Measurements from ENCODE around the gene RB1. TPM values are rescaled to one million over a fixed set of nuclear protein-coding genes. Genes with fewer than 3 reads are reported as not detected.

The RB1 gene
- total RNA-seq, 1 experiment from 2014 or later, result 43.4 TPM

DNA sequence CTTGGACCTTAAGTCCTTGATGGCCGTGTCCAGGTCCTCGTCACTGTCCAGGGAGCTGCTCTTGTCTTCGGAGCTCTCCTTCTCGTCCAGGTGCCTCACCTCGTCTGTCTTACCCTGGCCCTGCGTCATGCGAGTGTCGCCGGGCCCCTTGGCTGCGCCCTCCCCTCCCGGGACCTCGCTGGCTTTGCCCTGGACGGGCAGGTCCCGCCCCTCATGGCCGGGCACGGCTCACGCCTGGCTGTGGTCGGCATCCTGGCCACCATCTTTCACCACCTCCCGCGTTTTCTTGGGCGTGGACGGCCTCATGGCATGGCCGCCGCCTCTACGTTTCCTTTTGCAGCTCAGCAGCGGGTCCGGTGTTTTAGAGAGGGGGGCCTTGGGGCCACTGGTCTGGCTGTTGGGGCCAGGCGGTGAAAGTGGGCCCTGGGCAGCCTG, 14.8 kb downstream of the RB1 start:
- Mint-ChIP-seq H3K27ac (ENCODE audit: low read depth, unreplicated experiment) (no peak overlapping the region), H3K36me3 (ENCODE audit: insufficient read depth, unreplicated experiment) (peaks cover 34% of the 10 kb centered on the region), H3K27me3 (ENCODE audit: insufficient read depth, unreplicated experiment) (no peaks in the 10 kb centered on the region), H3K9me3 (ENCODE audit: unreplicated experiment) (no peaks in the 10 kb centered on the region), H3K4me3 (ENCODE audit: unreplicated experiment) (no peak overlapping the region), H3K4me1 (ENCODE audit: insufficient read depth, unreplicated experiment) (no peaks in the 10 kb centered on the region)
- no TSS peak for BruUV-seq (replicated peaks)
- intact Hi-C loops (cut with micrococcal nuclease), result no loop called here
- ChIA-PET CTCF (interaction anchor here (0.6 kb wide), 1 partner anchor 123 kb away, joined by 3 read pairs; no protein-coding TSS in a partner anchor), POLR2A (interaction anchor here (0.6 kb wide), 1 partner anchor 240 kb away, joined by 3 read pairs; no protein-coding TSS in a partner anchor)
- DNase-seq (ENCODE audit: unreplicated experiment), result no peak
- TF ChIP-seq, protein P1, sequence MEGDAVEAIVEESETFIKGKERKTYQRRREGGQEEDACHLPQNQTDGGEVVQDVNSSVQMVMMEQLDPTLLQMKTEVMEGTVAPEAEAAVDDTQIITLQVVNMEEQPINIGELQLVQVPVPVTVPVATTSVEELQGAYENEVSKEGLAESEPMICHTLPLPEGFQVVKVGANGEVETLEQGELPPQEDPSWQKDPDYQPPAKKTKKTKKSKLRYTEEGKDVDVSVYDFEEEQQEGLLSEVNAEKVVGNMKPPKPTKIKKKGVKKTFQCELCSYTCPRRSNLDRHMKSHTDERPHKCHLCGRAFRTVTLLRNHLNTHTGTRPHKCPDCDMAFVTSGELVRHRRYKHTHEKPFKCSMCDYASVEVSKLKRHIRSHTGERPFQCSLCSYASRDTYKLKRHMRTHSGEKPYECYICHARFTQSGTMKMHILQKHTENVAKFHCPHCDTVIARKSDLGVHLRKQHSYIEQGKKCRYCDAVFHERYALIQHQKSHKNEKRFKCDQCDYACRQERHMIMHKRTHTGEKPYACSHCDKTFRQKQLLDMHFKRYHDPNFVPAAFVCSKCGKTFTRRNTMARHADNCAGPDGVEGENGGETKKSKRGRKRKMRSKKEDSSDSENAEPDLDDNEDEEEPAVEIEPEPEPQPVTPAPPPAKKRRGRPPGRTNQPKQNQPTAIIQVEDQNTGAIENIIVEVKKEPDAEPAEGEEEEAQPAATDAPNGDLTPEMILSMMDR (IDR thresholded peaks at IDR 0.05; ENCODE audit: unreplicated experiment), result no peak

DNA sequence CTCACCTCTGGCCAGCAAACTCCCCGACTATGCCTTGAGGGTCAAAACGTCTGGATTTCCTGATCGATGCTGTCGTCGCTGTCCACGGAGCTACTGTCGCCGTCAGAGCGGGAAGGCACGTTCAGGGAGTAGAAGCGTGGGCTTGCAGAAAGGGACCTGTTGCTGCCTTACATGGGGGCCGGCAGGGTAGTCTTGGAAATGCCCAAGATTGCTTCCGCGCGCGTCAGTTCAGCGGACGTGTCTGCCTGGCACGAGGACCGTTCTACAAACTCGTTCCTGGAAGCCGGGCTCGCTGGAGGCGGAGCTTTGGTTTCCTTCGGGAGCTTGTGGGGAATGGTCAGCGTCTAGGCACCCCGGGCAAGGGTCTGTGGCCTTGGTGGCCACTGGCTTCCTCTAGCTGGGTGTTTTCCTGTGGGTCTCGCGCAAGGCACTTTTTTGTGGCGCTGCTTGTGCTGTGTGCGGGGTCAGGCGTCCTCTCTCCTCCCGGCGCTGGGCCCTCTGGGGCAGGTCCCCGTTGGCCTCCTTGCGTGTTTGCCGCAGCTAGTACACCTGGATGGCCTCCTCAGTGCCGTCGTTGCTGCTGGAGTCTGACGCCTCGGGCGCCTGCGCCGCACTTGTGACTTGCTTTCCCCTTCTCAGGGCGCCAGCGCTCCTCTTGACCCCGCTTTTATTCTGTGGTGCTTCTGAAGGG, 15.4 kb downstream of the RB1 start:
- Mint-ChIP-seq H3K27me3 (ENCODE audit: insufficient read depth, unreplicated experiment) (no peaks in the 10 kb centered on the region), H3K4me3 (ENCODE audit: unreplicated experiment) (no peak overlapping the region), H3K9me3 (ENCODE audit: unreplicated experiment) (no peaks in the 10 kb centered on the region), H3K36me3 (ENCODE audit: insufficient read depth, unreplicated experiment) (peaks cover 28% of the 10 kb centered on the region), H3K27ac (ENCODE audit: low read depth, unreplicated experiment) (no peak overlapping the region), H3K4me1 (ENCODE audit: insufficient read depth, unreplicated experiment) (no peaks in the 10 kb centered on the region)
- POLR2A ChIA-PET, result interaction anchor here (0.6 kb wide), 1 partner anchor 239 kb away, joined by 3 read pairs; no protein-coding TSS in a partner anchor
- DNase-seq (ENCODE audit: unreplicated experiment), result no peak
- CTCF ChIA-PET, result interaction anchor here (0.6 kb wide), 1 partner anchor 123 kb away, joined by 3 read pairs; no protein-coding TSS in a partner anchor
- BruUV-seq (replicated peaks), result no TSS peak
- TF ChIP-seq, protein P1 (IDR thresholded peaks at IDR 0.05; ENCODE audit: unreplicated experiment), result no peak
- intact Hi-C loops (cut with micrococcal nuclease), result no loop called here

DNA sequence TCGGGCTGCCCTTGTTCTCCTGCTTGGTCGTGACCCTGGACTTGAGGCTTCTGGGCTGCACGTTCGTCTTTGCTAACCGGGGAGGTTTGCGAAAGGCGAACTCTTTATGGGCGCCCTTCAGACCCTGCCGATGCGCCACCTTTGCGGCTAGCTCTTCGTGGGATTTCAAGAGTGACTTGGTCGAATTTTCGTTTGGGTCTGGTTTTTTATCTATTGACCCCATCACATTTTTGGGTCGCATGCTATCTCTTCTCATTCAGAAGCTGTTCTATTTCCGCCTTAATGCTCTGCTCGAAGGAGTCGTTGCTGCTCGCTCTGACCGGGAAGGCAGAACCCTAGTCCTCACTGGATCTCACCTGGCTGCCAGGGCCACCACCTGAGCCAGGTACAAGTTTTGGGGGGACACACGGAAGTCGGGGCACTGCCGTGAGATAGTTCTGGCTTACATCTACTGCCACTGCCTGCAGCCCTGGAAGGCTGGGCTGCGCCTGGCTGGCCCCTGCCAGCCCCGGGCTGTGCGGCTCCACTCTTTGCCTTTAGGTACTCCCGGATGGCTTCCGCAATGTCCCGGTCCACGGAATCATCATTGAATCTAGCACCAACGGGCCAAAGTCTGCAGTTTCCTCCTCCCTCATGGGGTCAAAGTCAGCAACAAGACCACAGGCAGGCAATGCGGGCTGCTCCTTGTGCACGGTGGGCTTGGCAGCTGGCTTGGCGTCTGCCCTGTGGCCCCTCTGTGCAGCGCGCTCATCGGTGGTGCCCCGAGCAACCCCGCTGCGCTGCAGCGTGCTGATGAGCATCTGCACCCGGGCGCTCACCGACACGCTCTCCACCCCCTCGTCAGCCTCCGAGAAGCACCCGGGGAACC, 16.2 kb downstream of the RB1 start:
- H3K27ac Mint-ChIP-seq (ENCODE audit: low read depth, unreplicated experiment), result no peak overlapping the region
- BruUV-seq (replicated peaks), result no TSS peak
- DNase-seq (ENCODE audit: unreplicated experiment), result no peak
- intact Hi-C loops (cut with micrococcal nuclease), result no loop called here
- CTCF ChIA-PET, result no interaction called here
- H3K27me3 Mint-ChIP-seq (ENCODE audit: insufficient read depth, unreplicated experiment), result no peaks in the 10 kb centered on the region
- POLR2A ChIA-PET, result no interaction called here
- H3K4me3 Mint-ChIP-seq (ENCODE audit: unreplicated experiment), result no peak overlapping the region
- peaks cover 27% of the 10 kb centered on the region for H3K36me3 Mint-ChIP-seq (ENCODE audit: insufficient read depth, unreplicated experiment)
- H3K9me3 Mint-ChIP-seq (ENCODE audit: unreplicated experiment), result no peaks in the 10 kb centered on the region
- peaks cover 4% of the 10 kb centered on the region for H3K4me1 Mint-ChIP-seq (ENCODE audit: insufficient read depth, unreplicated experiment)
- TF ChIP-seq, protein P1 (IDR thresholded peaks at IDR 0.05; ENCODE audit: unreplicated experiment), result no peak

DNA sequence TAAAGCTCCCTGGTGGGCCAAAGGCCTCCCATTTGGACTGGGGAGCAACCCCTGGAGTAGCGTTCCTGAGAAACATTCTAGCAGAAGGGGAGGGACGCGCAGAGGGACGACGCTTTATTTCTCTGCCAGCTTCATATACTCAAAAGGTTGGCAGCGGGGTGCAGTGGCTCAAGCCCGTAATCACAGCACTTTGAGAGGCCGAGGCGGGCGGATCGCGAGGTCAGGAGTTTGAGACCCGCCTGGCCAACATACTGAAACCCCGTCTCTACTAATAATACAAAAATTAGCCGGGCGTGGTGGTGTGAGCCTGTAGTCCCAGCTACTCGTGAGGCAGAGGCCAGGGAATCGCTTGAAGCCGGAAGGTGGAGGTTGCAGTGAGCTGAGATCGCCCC, 16.8 kb downstream of the RB1 start:
- no peaks in the 10 kb centered on the region for H3K9me3 Mint-ChIP-seq (ENCODE audit: unreplicated experiment)
- H3K4me3 Mint-ChIP-seq (ENCODE audit: unreplicated experiment), result no peak overlapping the region
- intact Hi-C loops (cut with micrococcal nuclease), result no loop called here
- no peaks in the 10 kb centered on the region for H3K27me3 Mint-ChIP-seq (ENCODE audit: insufficient read depth, unreplicated experiment)
- H3K27ac Mint-ChIP-seq (ENCODE audit: low read depth, unreplicated experiment), result no peak overlapping the region
- H3K4me1 Mint-ChIP-seq (ENCODE audit: insufficient read depth, unreplicated experiment), result peaks cover 4% of the 10 kb centered on the region
- no peak for DNase-seq (ENCODE audit: unreplicated experiment)
- POLR2A ChIA-PET, result interaction anchor here (0.7 kb wide), 1 partner anchor 13 kb away, joined by 3 read pairs; no protein-coding TSS in a partner anchor
- CTCF ChIA-PET, result no interaction called here
- TF ChIP-seq, protein P1 (IDR thresholded peaks at IDR 0.05; ENCODE audit: unreplicated experiment), result no peak
- H3K36me3 Mint-ChIP-seq (ENCODE audit: insufficient read depth, unreplicated experiment), result peaks cover 27% of the 10 kb centered on the region
- no TSS peak for BruUV-seq (replicated peaks)

All from MCF 10A (cell line).